SU-DHL-6 (cell line): Measurements from ENCODE around the gene JAML.
A peak's percentile ranks its signal among the peaks of the same experiment; 100 is the strongest.

ENCODE experiments used
- H2AFZ ChIP-seq: fragments of 200-600 bp; sonication (generic); 2 replicates; pipeline ENCODE4 v1.6.1; 2014; ENCODE audit warnings: low read depth, mild to moderate bottlenecking, moderate library complexity, mixed read lengths, antibody characterized with exemption, low read length; ENCODE audit not compliant: severe bottlenecking
- H3F3A ChIP-seq: fragments of 200-600 bp; shearing (Covaris generic); 2 replicates; pipeline ENCODE4 v1.6.0; 2016; ENCODE audit warnings: antibody characterized with exemption, mild to moderate bottlenecking; ENCODE audit not compliant: insufficient read depth
- H3K27ac ChIP-seq: fragments of 200-600 bp; sonication (generic); 2 replicates; pipeline ENCODE4 v1.5.1; 2016; ENCODE audit warnings: low read depth, mild to moderate bottlenecking, low read length, moderate library complexity, mixed read lengths
- H3K27me3 ChIP-seq: fragments of 200-600 bp; sonication (generic), shearing (Covaris generic); 2 replicates; pipeline ENCODE4 v1.6.0; 2014; ENCODE audit warnings: mild to moderate bottlenecking, low read length
- H3K36me3 ChIP-seq: fragments of 200-600 bp; sonication (generic); 2 replicates; pipeline ENCODE4 v1.6.1; 2014; ENCODE audit warnings: mild to moderate bottlenecking, low read length, mixed read lengths
- H3K4me2 ChIP-seq: fragments of 300-600, 200-600 bp; shearing (Covaris generic), sonication (generic); 2 replicates; pipeline ENCODE4 v1.6.0; 2014; ENCODE audit warnings: low read length, low read depth, mild to moderate bottlenecking; ENCODE audit not compliant: poor library complexity, severe bottlenecking
- H3K4me3 ChIP-seq: fragments of 200-600 bp; sonication (generic); 2 replicates; pipeline ENCODE4 v1.5.1; 2014; ENCODE audit warnings: antibody characterized with exemption, low read length, mild to moderate bottlenecking, mixed read lengths; ENCODE audit not compliant: insufficient read depth, poor library complexity, severe bottlenecking
- H3K79me2 ChIP-seq: fragments of 200-600 bp; sonication (generic); 2 replicates; pipeline ENCODE4 v1.6.1; 2014; ENCODE audit warnings: mild to moderate bottlenecking, low read length, moderate library complexity; ENCODE audit not compliant: insufficient read depth
- H3K9ac ChIP-seq: fragments of 200-600 bp; sonication (generic); 2 replicates; pipeline ENCODE4 v1.7.0; 2014; ENCODE audit warnings: mild to moderate bottlenecking, low read length
- H3K9me2 ChIP-seq: fragments of 200-600 bp; sonication (generic); replicated peaks from 2 replicates; pipeline ENCODE4 v1.6.1; 2014; ENCODE audit warnings: low read length; ENCODE audit not compliant: insufficient read depth
- H3K9me3 ChIP-seq: fragments of 200-600 bp; sonication (generic); 2 replicates; pipeline ENCODE4 v1.6.1; 2014; ENCODE audit warnings: low read length, mixed read lengths; ENCODE audit not compliant: insufficient read depth
- H4K20me1 ChIP-seq: fragments of 200-600 bp; sonication (generic); 2 replicates; pipeline ENCODE4 v1.6.1; 2014; ENCODE audit warnings: low read depth, mild to moderate bottlenecking, antibody characterized with exemption, low read length, moderate library complexity, mixed read lengths
- EZH2phosphoT487 ChIP-seq: fragments of 200-600 bp; sonication (generic), shearing (Covaris generic); conservative IDR thresholded peaks from 2 replicates; pipeline ENCODE4 v1.6.1; 2018; ENCODE audit warnings: mild to moderate bottlenecking, antibody characterized with exemption, low read length, moderate library complexity, mixed read lengths
- TF ChIP-seq, protein P1 (sequence below): fragments of 200-600 bp; sonication (generic); IDR thresholded peaks from one replicate; pipeline ENCODE4 v1.5.1; 2017; ENCODE audit warnings: antibody characterized with exemption, mild to moderate bottlenecking, low read length, moderate library complexity; ENCODE audit not compliant: insufficient read depth, poor library complexity, severe bottlenecking

JAML gene

DNA sequence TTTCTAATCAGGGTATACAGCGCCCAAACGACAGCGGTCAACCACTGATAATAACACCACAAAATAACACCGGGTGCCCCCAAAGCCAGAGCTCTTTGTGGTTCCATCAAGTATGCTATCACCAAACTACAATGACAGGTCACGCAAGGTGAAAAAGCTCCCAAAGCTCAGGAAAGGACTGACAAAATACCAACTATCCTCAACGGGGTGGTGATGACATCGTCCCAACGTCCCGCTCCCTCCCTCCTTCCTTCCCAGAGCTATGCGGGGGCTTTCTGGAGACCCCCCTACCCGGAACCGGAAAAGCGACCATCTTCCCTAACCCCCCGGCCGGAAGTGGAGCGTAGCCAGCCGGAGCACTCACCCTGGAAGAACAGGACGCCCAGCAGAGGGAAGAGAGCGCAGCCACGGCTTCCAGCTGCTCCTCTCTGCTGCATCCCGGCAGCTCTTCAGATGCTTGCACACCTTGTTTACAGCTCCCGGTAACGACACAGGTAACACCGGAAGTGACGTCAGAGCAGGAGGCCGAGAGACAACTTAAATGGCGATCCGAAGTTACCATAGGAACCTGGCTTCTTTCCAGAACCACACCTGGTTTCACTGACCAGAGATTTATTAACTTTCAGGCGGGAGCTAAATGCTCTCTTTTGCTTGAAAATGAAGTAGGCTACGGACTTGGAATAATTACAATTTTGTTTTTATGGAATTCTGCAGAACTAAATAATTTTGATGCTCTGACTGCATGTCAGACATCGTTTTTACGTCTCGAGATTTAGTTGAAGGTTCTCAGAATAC lies 27.2 kb upstream of the JAML start, which contains the start of gene MPZL3:
MPZL3 (minus strand) TSS at position 508 of the 795 bp plus-strand sequence; CDS start at position 437, 71 bp downstream.
- Histone ChIP-seq H3K36me3 (no peaks in the 10 kb centered on the region), H3F3A (peaks cover 4% of the 10 kb centered on the region; the same call in 1 of the 2 replicates), H3K9me2 (no peaks in the 10 kb centered on the region), H3K27ac (peak within 1 kb of the TSS; percentile 54), H3K9me3 (no peaks in the 10 kb centered on the region), H4K20me1 (no peaks in the 10 kb centered on the region), H3K9ac (peak within 1 kb of the TSS; percentile 57), H3K4me2 (peak within 1 kb of the TSS; percentile 84), H3K79me2 (no peaks in the 10 kb centered on the region; the same call in 1 of the 2 replicates), H3K4me3 (peak within 1 kb of the TSS; percentile 74), H2AFZ (peak within 1 kb of the TSS; percentile 92), H3K27me3 (no peaks in the 10 kb centered on the region)
- TF ChIP-seq, protein P1, sequence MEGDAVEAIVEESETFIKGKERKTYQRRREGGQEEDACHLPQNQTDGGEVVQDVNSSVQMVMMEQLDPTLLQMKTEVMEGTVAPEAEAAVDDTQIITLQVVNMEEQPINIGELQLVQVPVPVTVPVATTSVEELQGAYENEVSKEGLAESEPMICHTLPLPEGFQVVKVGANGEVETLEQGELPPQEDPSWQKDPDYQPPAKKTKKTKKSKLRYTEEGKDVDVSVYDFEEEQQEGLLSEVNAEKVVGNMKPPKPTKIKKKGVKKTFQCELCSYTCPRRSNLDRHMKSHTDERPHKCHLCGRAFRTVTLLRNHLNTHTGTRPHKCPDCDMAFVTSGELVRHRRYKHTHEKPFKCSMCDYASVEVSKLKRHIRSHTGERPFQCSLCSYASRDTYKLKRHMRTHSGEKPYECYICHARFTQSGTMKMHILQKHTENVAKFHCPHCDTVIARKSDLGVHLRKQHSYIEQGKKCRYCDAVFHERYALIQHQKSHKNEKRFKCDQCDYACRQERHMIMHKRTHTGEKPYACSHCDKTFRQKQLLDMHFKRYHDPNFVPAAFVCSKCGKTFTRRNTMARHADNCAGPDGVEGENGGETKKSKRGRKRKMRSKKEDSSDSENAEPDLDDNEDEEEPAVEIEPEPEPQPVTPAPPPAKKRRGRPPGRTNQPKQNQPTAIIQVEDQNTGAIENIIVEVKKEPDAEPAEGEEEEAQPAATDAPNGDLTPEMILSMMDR: no peak
- TF ChIP-seq EZH2phosphoT487: no peak

DNA sequence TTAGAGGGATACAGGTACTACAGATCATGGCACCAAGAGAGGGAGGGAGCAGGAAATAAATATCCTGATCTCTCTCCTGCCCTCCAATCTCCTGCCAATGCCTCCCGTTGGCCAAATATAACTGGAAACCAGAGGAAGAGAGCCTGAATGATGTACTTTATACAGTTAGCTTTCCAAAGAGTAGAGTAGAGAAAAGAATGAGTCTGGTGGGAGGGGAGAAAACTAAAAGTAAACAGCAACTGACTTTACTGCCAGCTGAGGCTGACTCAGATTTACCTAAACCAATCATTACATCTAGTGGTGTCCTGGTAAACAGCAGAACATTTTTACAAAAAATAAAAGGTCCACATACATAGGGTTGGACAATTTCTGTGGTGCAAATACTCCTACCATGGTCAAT lies 22.2 kb upstream of the JAML start:
- H3K27me3 ChIP-seq: no peaks in the 10 kb centered on the region

DNA sequence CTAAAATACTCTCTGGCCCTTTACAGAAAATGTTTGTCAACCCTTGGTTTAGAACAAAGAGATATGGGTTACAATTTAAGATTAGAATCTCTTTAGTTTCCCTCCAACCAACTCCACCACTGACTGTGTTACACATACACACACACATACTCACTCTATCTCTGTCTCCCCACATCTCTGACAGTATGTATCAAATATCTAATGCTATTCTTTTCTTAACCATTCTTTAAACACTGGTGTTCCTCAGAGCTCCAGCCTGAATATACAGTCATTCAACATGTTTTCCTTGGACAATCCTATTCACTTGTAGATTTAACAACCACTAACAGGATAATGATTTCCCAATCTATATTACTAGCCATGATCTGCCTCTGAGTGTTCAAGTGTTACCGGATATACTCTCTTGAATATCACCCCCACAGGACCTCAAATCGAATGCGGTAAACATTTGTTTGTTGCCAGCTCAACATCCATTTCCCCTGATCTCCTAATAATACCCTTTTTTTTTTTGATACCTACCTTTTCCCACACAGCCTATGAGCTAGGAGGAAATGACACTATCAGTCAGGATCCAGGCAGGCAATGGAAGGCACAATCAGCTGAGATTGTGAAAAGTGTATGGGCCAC lies 21.2 kb upstream of the JAML start:
- Histone ChIP-seq H3K79me2 (no peaks in the 10 kb centered on the region; the same call in 1 of the 2 replicates), H3K9me2 (no peaks in the 10 kb centered on the region), H3K9ac (no peak overlapping the region), H3K27me3 (no peaks in the 10 kb centered on the region), H3K9me3 (no peaks in the 10 kb centered on the region), H3K4me3 (no peak overlapping the region), H2AFZ (no peak overlapping the region), H3K36me3 (no peaks in the 10 kb centered on the region), H3F3A (no peaks in the 10 kb centered on the region), H4K20me1 (no peaks in the 10 kb centered on the region), H3K27ac (no peak overlapping the region), H3K4me2 (no peak overlapping the region)
- TF ChIP-seq, protein P1: no peak
- TF ChIP-seq EZH2phosphoT487: no peak

More for the DNA sequence above, 22.2 kb upstream of the JAML start:
- H4K20me1 ChIP-seq: no peaks in the 10 kb centered on the region
- no peak overlapping the region for H3K4me2 ChIP-seq
- TF ChIP-seq, protein P1: no peak
- no peak for TF ChIP-seq EZH2phosphoT487
- H3K36me3 ChIP-seq: no peaks in the 10 kb centered on the region
- no peaks in the 10 kb centered on the region for H3F3A ChIP-seq
- no peaks in the 10 kb centered on the region for H3K9me3 ChIP-seq
- H3K4me3 ChIP-seq: no peak overlapping the region
- no peak overlapping the region for H3K9ac ChIP-seq
- no peaks in the 10 kb centered on the region; the same call in 1 of the 2 replicates for H3K79me2 ChIP-seq
- no peaks in the 10 kb centered on the region for H3K9me2 ChIP-seq
- no peak overlapping the region for H3K27ac ChIP-seq
- no peak overlapping the region for H2AFZ ChIP-seq
